NCI-H1436 (cell line): ENCODE data around the gene RNF217.
"Not testable (repeated sequence)": the region's sequence is repeated elsewhere in the genome, so short reads cannot be mapped to it uniquely, and the experiment has no call there.

Experiments used
- DNase-seq: peaks from one replicate; lab custom pipeline; 2025; lab: John Stamatoyannopoulos, UW

Gene RNF217, protein sequence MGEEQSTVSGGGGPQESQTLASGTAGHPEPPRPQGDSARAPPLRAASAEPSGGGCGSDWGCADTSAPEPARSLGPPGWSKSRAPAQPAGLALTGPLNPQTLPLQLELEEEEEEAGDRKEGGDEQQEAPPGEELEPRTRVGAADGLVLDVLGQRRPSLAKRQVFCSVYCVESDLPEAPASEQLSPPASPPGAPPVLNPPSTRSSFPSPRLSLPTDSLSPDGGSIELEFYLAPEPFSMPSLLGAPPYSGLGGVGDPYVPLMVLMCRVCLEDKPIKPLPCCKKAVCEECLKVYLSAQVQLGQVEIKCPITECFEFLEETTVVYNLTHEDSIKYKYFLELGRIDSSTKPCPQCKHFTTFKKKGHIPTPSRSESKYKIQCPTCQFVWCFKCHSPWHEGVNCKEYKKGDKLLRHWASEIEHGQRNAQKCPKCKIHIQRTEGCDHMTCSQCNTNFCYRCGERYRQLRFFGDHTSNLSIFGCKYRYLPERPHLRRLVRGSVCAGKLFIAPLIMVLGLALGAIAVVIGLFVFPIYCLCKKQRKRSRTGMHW

DNA sequence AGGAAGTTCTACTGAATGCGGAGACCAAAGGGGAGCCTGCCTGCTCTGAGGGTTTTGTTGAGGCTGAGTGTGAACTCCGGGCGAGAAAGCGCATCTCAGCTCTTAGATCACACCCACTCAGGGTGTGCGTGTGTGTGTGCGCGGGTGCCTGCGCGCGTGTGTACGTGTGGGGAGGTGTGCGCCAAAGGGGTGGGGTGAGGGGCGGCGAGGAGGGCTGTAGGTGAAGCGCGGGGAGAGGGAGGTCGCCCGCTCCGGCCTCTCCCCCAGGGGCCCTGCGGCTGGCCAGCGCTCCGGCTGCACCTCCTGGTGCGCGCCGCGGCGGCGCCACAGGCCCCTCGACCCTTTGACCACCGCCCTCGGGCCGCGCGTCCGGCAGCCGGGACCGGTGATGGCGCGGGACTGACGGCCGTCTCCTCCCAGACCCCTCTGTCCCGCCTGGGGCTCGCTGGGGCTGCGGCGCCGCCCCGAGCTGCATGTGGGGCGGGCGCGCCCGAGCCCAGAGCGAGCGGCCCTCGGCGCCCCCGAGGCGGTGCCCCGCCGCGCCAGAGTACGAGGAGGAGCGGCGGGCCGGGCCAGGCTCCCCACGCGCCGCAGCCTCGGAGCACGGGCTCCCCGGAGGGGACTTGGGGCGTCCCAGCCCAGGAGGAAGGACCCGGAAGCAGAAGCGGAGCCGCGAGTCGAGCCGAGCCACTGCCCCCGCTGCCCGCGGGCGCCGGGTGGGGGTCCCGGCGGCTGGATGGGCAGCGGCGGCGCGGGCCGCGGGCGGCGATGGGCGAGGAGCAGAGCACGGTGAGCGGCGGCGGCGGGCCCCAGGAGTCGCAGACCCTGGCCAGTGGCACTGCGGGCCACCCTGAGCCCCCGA lies at the start of gene RNF217:
Gene RNF217, plus strand, starts transcription at position 661 of the 862 bp plus-strand sequence. Its CDS starts 108 bp downstream, at position 769.
- DNase-seq, result no peak

DNA sequence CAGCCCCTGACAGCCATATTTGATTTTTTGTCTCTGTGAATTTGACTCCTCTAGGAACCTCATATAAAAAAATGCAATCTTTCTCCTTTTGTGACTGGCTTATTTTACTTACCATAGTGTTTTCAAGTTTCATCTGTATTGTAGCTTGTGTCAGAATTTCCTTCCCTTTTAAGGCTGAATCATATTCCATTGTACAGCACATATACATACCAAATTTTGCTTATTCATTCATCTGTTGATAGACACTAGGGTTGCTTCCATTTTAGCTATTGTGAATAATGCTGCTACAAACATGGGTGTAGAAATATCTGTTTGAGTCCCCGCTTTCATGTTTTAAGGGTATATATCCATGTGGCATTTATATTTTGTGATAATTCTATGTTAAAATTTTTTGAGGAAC lies 49.2 kb upstream of the RNF217 start:
- no peak for DNase-seq

DNA sequence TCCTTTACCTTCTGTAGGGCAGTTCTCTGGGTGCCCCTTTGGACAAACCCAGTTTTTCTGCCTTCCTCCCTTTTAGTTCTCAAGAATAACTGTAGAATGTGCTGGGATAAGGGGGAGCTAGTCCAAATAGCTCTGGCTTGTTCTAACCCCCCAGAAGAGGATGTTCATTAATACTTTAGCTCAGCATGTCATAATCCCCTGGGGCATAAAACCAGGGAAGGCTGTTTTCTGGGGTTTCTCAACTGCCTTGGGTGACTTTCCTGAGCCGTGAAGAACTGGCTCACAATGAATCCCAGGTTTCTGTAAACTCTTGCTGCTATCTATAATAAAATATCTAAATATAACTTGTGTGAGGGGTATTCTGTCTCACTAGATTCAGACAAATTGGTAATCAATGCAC lies 44.5 kb upstream of the RNF217 start:
- DNase-seq, result no peak

DNA sequence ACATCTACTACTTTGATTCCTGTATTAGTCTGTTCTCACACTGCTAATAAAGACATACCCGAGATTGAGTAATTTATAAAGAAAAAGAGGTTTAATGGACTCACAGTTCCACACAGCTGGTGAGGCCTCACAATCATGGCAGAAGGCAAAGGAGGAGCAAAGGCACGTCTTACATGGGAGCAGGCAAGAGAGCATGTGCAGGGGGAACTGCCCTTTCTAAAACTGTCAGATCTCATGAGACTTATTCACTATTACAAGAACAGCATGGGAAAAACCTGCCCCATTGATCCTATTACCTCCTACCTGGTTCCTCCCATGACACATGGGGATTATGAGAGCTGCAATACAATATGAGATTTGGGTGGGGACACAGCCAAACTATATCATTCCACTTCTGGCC lies 42.5 kb upstream of the RNF217 start:
- DNase-seq, result not testable (repeated sequence)

DNA sequence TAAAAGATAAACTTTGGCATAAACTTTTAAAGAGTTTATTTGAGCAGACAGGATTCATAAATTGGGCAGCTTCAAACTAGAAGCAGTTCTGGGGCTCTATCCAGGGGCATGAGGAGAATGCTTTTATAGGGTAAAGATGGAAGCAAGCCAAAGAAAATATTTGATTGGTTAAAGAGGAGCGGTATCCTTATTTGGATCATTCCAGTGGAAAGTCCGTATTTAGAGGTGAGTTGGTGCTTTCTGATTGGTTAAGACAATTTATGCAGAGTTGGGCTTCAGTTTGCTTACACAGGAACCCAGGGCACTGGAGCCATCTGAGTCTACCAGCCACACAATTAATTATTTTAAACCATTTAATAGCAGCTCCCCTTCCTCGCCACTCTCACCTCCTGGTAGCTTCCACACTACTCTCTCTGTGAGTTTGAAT lies 37.9 kb upstream of the RNF217 start:
- no peak for DNase-seq

DNA sequence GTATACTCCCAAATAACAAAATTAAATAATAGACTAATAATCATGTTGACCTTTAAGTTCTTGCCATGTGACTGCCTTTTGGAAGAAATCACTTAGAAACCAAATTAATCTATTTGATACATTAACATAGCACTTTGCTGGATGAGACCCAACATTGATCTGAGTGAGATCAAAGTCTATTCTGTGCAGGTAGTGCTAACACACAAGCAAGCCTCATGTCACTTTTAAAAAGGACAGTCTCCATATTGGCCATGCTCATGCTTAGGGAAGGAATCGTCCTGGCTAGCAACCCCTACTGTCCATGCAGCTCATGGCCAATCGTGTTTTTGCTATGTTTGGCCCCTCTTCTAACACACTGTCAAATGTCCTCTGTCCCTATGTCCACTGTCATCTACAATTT lies 35.8 kb upstream of the RNF217 start:
- DNase-seq, result no peak

DNA sequence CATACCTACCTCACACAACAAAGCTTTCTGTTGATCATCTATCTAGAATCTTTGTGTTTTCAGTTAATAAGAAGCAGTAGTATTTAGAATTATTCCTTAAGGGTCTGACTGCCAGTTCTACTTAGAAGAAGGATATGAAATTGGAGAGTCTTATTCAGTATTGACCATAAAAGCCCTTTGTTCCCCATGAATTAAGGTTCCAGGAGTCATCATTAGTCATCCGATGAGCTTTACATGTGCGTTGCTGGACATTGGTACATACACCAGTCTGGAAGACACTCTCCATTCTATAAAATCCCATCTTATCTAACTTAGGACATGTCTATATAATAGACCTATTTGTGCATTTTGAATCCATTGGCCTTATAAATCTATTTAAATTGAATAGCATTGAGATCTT lies 34.4 kb upstream of the RNF217 start:
- DNase-seq, result no peak

DNA sequence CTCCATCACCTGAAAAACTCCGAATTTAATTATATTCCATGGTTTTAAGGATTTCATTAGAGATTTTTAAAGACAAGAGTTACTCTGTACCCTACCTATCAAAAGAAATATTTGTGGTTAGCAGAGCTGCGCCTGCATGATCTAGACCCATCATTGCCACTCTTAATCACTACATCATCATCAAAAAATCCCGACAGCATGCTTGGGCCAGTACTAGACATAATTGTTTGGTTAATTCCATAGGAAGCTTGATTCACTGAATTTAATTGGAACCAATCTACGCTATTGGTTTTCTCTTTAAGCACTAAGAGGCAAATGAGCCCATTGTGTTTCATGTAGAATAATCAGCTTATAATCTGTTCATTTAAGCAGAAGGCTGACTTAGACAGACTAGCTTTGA lies 33.4 kb upstream of the RNF217 start:
- no peak for DNase-seq

DNA sequence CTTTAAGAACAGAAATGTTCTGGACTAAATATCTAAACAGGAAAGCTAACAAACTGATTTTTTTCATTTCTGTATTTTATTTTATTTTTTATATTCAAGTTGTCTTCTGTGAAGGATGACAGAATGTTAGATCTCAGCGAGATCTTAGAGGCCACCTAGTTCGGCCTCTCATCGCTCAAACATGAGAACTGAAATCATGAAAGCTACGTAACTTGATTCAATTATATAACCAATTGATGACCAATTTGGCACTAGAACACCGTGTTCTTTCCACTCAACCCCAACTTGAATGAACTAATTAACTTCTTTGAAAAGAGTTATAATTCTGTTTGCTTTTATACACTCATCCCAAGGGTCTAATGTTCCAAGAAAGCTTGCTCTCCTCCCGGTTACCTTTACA lies 24.6 kb upstream of the RNF217 start:
- no peak for DNase-seq

DNA sequence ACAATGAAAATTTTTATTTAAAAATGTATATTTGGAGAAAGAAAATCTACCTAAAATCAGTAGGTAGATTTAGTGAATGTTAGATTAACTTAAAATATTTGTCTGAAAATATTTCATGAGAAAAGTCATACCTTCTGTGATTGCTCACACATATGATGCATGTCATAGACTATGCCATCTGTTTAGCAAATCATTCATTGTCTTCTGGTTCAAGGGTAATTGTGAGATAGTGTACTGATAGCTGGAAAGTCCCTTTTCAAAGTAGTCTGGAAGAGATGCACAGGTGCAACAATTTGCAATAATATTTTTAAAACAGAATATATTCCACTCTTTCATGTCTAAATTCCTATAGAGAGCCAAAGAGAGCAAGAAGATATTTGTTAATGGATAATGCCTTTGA lies 21.0 kb upstream of the RNF217 start:
- DNase-seq, result no peak

DNA sequence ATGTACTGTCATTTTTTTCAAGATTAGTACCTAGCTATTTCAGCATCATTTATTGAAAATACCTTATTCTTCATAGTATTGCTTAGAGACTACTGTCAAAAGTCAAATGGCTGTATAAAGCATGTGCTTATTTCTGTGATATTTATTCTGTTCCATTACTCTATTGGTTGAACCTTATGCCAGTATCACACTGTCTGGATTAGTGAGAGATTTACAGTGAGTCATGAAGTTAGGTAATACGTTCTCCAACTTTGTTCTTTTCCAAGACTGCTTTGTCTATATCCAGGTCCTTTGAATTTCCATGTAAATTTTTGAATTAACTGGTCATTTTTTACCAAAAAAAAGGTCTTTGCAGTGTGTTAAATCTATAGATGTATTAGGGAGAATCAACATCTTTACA lies 18.6 kb upstream of the RNF217 start:
- no peak for DNase-seq

DNA sequence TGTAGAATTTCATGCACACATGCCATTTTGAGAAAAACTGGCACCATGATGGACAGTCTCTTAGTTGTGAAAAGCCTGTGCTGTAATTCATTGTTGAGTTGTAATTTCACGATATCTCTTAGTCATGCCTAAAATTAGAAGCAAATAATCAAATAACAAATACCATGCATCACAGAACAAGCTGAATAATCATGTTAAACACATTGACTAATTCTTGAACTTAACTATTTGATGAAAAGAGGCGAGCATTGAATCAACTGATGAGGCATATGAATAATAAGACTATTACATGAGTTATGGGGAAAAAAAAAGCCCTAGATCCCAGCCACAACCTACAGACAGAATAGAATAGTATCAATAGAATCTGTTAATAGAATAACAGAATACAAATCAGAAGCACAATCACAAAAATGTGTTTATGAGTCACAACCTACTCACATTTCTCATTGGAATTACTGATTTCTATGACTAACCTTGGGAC lies 14.2 kb upstream of the RNF217 start:
- DNase-seq, result no peak

DNA sequence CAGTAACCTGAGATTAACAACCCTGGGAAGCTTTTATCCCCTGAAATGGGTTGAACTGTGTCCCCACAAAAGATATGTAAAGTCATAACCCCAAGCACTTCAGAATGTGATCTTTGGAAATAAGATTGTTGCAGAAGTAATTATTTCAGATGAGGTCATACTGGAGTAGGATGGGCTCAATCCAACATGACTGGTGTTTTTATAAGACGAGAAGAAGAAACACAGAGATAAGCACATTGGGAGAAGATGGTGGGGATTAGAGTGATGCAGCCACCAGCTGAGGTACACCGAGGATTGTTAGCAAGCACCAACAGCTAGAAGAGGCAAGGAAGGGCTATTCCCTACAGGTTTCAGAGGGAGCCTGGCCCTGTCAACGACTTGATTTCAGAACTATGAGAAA lies 12.5 kb upstream of the RNF217 start:
- DNase-seq, result no peak

DNA sequence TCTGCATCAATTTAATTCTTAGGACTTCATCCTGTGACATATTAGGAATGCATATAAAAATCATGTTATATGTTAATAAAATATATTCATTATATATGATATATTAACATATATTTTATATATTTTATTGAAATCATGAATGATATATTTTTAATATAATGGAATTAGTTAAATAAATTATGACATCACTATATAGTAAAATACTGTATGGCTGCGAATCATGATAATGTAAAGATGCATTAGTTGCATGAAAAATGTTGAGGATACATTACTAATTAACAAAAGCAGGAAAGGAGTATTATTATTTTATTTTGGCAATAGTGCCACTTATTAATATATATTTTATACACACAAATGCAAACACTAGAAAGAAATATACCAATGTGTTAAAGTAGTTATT lies 8.4 kb upstream of the RNF217 start:
- DNase-seq, result no peak

DNA sequence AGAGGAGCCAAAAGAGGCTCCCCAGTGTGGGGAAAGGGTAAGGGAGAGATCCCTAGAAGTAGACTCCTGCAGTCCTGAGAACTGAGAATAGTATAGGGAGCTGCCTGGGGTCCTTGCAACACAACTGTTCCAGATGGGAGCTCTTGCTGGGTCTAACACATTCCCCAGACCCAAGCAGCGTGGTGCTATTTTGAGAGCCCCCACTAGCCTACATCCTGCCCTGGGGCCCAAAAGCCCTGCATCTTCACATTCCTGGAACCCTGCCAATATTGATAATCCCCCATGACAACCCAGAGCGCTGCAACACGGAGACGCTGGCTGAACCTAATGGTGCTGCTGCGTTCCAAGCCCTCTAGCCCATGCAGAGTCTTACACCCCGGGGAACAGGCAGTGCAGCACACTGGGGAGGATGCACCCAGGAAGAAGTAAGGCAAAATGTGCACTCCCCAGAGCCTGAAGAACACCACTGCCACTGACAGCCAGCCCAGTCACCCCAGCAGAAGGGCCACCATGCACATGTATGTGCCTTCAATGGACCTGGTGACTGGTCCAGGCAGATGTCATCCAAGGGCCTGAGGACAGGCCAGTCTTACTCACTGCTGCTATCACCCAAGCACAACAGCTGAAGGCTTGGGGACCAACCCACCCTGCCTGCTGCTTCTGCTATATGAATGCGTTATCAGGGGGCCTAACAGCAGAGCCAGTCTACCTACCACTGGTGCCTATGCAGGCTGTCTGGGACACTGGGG lies 7.0 kb upstream of the RNF217 start:
- DNase-seq, result no peak

DNA sequence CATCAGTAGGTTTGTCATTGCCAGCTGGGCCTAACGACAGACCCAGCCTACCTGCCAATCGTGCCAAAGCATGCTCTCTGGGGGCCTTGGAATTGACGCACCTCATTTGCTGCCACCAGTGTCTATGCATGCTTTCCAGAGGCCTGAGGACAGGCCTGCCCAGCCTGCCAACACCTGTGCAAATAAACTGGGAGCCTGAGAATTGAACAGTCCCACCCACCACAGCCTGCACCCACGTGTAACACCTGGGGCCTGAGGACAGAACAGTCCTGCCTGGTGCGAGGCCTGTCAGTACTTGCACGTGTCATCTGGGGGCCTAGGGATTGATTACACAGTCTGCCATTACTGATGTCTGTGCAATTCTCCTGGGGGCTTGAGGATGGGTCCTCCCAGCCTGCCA lies 6.2 kb upstream of the RNF217 start:
- DNase-seq, result no peak

DNA sequence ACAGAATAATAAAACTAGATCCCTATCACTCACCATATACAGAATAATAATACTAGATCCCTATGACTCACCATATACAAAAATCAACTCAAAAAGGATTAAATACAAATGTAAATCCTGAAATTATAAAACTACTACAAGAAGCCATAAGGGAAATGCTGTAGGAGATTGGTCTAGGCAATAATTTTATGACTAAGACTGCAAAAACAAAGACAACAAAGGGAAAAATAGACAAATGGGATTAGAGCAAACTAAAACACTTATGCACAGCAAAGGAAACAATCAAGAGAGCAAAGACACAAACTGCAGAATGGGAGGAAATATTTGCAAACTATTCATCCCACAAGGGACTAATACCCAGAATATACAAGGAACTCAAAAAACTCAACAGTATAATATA lies 4.1 kb upstream of the RNF217 start:
- no peak for DNase-seq

DNA sequence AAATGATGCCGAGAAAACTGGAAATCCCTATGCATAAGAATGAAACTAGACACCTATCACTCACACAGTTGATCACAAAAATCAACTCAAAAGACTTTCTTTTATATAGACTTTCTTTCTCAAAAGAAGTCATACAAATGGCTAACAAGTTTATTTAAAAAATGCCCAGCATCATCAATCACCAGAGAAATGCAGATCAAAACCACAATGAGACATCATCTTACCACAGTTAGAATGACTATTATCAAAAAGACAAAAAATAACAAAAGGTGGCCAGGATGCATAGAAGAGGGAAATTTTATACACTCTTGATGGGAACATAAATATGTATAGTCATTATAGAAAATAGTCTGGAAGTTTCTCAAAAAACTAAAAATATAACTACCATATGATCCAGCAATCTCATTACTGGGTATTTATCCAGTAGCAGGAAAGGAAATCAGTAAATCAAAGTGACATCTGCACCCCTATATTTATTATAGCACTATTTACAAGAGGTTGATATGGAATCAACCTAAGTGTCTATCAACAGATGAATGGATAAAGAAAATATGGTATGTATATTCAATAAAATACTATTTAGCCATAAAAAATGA lies 3.4 kb upstream of the RNF217 start:
- DNase-seq, result no peak

DNA sequence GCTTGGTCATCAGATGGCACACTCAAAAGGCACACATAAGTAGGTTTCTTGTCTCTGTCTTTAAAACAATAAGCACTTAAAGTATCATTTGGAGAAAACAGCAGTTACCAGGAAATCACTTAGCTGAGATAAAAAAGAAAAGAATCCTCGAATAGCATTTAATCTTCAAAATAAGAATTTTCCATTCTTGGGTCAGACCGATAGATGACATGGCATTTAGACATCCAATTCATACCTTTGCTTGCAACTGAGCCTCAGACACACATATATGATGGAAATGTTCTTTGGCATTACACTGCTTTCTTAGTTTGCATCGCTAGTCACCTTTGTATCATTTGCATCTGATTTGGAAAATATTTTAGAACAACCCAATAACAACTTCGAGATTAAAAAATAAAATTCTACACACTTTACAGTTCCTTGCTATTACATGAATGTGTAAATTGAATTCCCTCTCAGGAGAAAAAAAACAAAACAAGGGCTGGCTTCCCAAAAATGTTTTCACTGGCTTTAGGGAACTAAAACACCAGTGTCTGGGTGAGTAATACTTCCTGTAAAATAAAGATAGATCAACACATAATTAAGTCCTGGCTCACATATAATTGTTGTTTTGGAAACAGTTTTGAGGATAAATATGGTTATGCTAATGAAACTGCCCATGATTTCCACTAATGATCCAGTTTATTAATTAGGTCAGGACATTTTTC lies 1.3 kb upstream of the RNF217 start:
- no peak for DNase-seq

DNA sequence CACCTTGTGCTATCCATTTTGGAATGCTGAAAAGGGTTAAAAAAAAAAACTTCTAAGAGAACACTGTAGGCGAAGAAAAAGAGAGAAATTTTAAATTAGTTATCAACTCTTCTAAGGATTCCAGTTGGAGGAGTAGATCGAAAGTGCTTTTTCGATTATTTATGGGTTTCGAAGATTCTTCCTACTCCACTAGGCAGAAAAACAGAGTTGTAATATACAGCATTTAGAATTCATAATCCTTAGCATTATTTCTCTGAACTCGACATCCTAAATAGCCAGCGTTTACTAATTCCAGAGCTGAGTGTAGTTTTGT lies 817 bp upstream of the RNF217 start:
- no peak for DNase-seq
